GM23248 (cell line): ENCODE measurements around the gene CCL13. TPM values are rescaled to one million over a fixed set of nuclear protein-coding genes. Genes with fewer than 3 reads are reported as not detected.
A peak's percentile ranks its signal among the peaks of the same experiment; 100 is the strongest.

ENCODE experiments used
- DNase-seq: peaks from one replicate; pipeline ENCODE4 v3.0.0-alpha.2; 2015
- H2AFZ ChIP-seq: fragments of 200-600 bp; sonication (generic); 2 replicates; pipeline ENCODE4 v1.6.1; 2016; ENCODE audit warnings: antibody characterized with exemption
- H3F3A ChIP-seq: fragments of 200-600 bp; sonication (generic); 2 replicates; pipeline ENCODE4 v1.6.1; 2016; ENCODE audit warnings: mild to moderate bottlenecking, antibody characterized with exemption, mixed run types; ENCODE audit not compliant: insufficient read depth
- H3K27ac ChIP-seq: fragments of 200-600 bp; sonication (generic); 2 replicates; pipeline ENCODE4 v1.5.1; 2016; ENCODE audit warnings: mild to moderate bottlenecking
- H3K27me3 ChIP-seq: fragments of 200-600 bp; sonication (generic); replicated peaks from 2 replicates; pipeline ENCODE4 v1.6.1; 2016; ENCODE audit warnings: mild to moderate bottlenecking; ENCODE audit not compliant: insufficient read depth
- H3K36me3 ChIP-seq: fragments of 200-600 bp; sonication (generic); 2 replicates; pipeline ENCODE4 v1.6.1; 2016; ENCODE audit warnings: low read depth, mild to moderate bottlenecking
- H3K4me1 ChIP-seq: fragments of 200-600 bp; sonication (generic); 2 replicates; pipeline ENCODE4 v1.6.1; 2016; ENCODE audit warnings: mild to moderate bottlenecking; ENCODE audit not compliant: insufficient read depth
- H3K4me2 ChIP-seq: fragments of 200-600 bp; sonication (generic); one replicate; pipeline ENCODE4 v1.6.1; 2016; ENCODE audit warnings: mild to moderate bottlenecking; ENCODE audit not compliant: unreplicated experiment
- H3K4me3 ChIP-seq: fragments of 200-600 bp; sonication (generic); 2 replicates; pipeline ENCODE4 v1.5.1; 2016; ENCODE audit warnings: mild to moderate bottlenecking
- H3K79me2 ChIP-seq: fragments of 200-600 bp; sonication (generic); 2 replicates; pipeline ENCODE4 v1.6.1; 2016; ENCODE audit warnings: mild to moderate bottlenecking; ENCODE audit not compliant: insufficient read depth
- H3K9ac ChIP-seq: fragments of 200-600 bp; sonication (generic); 2 replicates; pipeline ENCODE4 v1.6.1; 2016; ENCODE audit warnings: mild to moderate bottlenecking
- H3K9me2 ChIP-seq: fragments of 200-600 bp; sonication (generic); 2 replicates; pipeline ENCODE4 v1.6.1; 2016; ENCODE audit warnings: mixed run types, mild to moderate bottlenecking, moderate library complexity; ENCODE audit not compliant: insufficient read depth
- H3K9me3 ChIP-seq: fragments of 200-600 bp; sonication (generic); one replicate; pipeline ENCODE4 v1.6.1; 2017; ENCODE audit warnings: low read depth
- H4K20me1 ChIP-seq: fragments of 200-600 bp; sonication (generic); 2 replicates; pipeline ENCODE4 v1.6.0; 2016; ENCODE audit not compliant: insufficient read depth
- EZH2 ChIP-seq: fragments of 200-600 bp; sonication (generic); IDR thresholded peaks from 2 replicates; pipeline ENCODE4 v1.6.1; 2018; ENCODE audit warnings: antibody characterized with exemption, mild to moderate bottlenecking; ENCODE audit not compliant: insufficient read depth, poor library complexity, severe bottlenecking
- EZH2phosphoT487 ChIP-seq: fragments of 200-600 bp; sonication (generic); IDR thresholded peaks from 2 replicates; pipeline ENCODE4 v1.6.1; 2018; ENCODE audit warnings: antibody characterized with exemption, moderate library complexity, mild to moderate bottlenecking, low read depth; ENCODE audit not compliant: insufficient read depth
- WGBS, 2 experiments: methylation state at CpG; one replicate each; pipeline ENCODE4 v1.1.6; 2015 to 2017; ENCODE audit warnings: low lambda C conversion rate in 2 of 2, low coverage in 1 of 2; ENCODE audit errors: missing lambda C conversion rate in 2 of 2; 5-methylcytosine and 5-hydroxymethylcytosine counted together
- in situ Hi-C: fragments of 300-500 bp; cut with MboI; formaldehyde crosslinking; loops from 2 replicates; pipeline ENCODE4 v1.15.0; 2020
- polyA plus RNA-seq: library from polyadenylated mRNA; unstranded; fragments of >200 nt; fragmentation: Nextera tagmentation; extraction: Ambion mirVana; gene quantifications from 2 replicates; pipeline ENCODE4 v1.2.1, GENCODE V29; 2016
- total RNA-seq: library from RNA; depleted of rRNA; stranded (reverse); fragments of >200 nt; shearing (Covaris generic); gene quantifications from 2 replicates; pipeline ENCODE4 v1.2.3, GENCODE V29; 2014

The CCL13 gene
- total and polyA plus RNA-seq, 2 experiments from 2014 or later: not detected

DNA sequence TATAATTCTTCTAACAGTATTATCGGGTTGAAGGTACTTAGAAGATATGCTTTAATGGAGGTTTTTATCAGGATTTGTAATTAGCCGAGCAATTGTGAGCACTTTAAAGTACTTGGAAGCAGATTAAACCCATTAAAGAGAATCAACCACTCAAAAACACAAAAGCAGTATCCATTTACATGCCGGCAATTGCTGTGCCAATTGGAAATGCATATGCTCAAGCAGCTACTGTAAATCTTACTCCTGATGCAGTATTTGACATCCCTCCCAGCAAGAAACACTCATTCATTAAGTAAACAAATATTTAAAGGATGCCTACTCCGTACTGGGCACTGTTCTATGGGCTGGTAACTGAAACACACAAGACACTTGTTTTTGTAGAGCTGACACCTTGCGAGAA, 18.2 kb downstream of the CCL13 start:
- Histone ChIP-seq H3K9ac (no peak overlapping the region), H3K4me2 (no peak overlapping the region), H3K4me1 (no peaks in the 10 kb centered on the region), H3K79me2 (no peaks in the 10 kb centered on the region), H3F3A (no peaks in the 10 kb centered on the region), H2AFZ (no peak overlapping the region), H3K27ac (no peak overlapping the region), H3K4me3 (no peak overlapping the region), H3K9me3 (no peaks in the 10 kb centered on the region), H3K9me2 (no peaks in the 10 kb centered on the region), H4K20me1 (no peaks in the 10 kb centered on the region), H3K27me3 (peaks cover 15% of the 10 kb centered on the region; the same call in 1 of the 2 replicates), H3K36me3 (no peaks in the 10 kb centered on the region)
- WGBS, 2 experiments: 31 to 35% methylated on average over 5 of the region's 5 CpGs
- DNase-seq: no peak
- no peak for TF ChIP-seq EZH2
- no peak for TF ChIP-seq EZH2phosphoT487
- in situ Hi-C loops: no loop called here

DNA sequence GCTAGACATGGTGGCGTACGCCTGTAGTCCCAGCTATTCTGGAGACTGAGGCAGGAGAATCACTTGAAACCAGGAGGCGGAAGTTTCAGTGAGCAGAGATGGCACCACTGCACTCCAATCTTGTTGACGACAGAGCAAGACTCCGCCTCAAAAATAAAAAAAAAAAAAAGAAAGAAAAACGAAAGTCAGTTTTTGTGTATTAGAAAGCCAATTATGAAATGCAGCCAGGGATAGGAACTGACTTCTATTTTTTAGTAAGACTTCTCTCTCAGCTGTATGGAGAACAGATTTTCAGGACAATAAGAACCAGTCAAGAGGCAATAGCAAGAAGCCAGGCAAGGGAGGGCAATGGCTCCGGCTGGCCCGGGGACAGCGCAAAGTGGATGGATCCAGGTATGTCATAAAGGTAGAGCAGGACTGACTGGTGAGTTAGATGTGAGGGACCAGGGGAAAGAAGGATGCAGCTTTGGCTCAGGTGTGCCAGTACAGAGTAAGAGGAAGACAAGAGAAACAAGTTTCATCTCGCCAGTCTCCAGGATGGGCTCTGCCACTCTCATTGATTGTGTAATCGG, 19.2 kb downstream of the CCL13 start:
- no peaks in the 10 kb centered on the region for H3K9me3 ChIP-seq
- no peak overlapping the region for H3K4me2 ChIP-seq
- no peaks in the 10 kb centered on the region for H3K36me3 ChIP-seq
- H3K9ac ChIP-seq: no peak overlapping the region
- H3K4me3 ChIP-seq: no peak overlapping the region
- H2AFZ ChIP-seq: no peak overlapping the region
- no peaks in the 10 kb centered on the region for H3K9me2 ChIP-seq
- H3K79me2 ChIP-seq: no peaks in the 10 kb centered on the region
- TF ChIP-seq EZH2phosphoT487 (no peak), EZH2 (no peak)
- peaks cover 15% of the 10 kb centered on the region; the same call in 1 of the 2 replicates for H3K27me3 ChIP-seq
- 56 to 61% methylated on average over 11 of the region's 11 CpGs for WGBS, 2 experiments
- H4K20me1 ChIP-seq: no peaks in the 10 kb centered on the region
- no peak overlapping the region for H3K27ac ChIP-seq
- H3F3A ChIP-seq: no peaks in the 10 kb centered on the region
- in situ Hi-C loops: no loop called here
- no peak for DNase-seq
- H3K4me1 ChIP-seq: no peaks in the 10 kb centered on the region

DNA sequence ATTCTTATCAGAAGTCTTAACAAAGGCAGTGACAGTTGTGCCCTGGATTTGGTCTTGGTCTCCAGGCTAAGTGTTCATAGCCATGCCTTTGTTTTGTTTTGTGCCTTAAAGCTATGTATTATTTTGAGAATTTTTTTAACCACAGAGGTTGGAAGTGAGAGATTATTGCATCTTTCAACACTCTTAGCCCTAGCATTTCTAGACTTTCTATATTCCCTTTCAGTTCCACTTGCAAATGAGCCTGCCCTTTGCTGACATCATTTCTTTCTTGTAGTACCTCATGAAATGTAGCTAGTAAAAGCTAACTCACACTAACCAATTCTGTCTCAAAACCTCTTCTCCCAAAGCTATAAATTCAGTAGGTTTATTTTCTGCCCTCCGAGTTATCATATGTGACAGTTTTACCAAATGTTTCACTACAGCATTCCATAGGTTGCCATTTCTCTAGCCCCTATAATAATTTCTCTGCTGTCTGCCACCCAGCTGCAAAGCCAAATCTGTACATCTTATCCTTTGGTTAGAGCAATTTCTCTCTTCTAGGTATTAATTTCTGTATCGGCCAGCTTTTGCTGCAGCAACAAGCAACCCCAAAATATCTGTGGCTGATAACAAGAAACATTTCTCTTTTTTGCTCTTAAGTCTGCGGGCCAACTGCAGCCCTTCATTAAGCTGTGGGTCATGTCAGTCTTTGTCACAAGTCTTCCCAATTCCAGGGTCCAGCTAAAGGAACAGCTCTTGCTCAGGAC, 21.0 kb downstream of the CCL13 start:
- in situ Hi-C loops: no loop called here
- Histone ChIP-seq H2AFZ (no peak overlapping the region), H3K79me2 (no peaks in the 10 kb centered on the region), H3K4me2 (no peak overlapping the region), H3K9ac (no peak overlapping the region), H3K4me3 (no peak overlapping the region), H3K4me1 (no peaks in the 10 kb centered on the region), H3K9me3 (no peaks in the 10 kb centered on the region), H3K36me3 (no peaks in the 10 kb centered on the region), H4K20me1 (no peaks in the 10 kb centered on the region), H3K9me2 (no peaks in the 10 kb centered on the region), H3F3A (no peaks in the 10 kb centered on the region), H3K27ac (no peak overlapping the region), H3K27me3 (peaks cover 9% of the 10 kb centered on the region; the same call in 1 of the 2 replicates)
- no peak for DNase-seq
- 58 to 72% methylated on average over 3 of the region's 3 CpGs for WGBS, 2 experiments
- TF ChIP-seq EZH2phosphoT487 (no peak), EZH2 (no peak)

DNA sequence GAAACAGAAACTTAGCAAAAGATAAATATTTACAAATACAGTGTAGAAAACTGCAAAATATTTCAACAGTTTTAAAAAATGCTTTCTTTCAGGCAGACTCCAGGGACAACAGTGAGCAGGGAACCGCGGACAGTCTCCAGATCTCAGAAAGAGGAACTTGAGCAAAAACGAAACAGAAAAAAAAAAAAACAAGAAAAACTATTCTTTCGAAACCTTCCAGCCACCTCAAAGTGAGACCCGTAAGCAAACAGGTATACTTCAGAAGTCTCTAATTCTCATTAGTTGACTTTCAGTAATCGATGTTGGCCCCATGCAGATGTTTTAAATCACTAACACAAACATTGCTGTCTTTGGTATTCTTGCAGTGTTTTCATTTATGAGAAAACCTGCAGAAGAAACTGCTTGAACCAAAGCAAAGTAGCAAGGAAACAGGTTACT, 22.4 kb downstream of the CCL13 start:
- Histone ChIP-seq H3K36me3 (no peaks in the 10 kb centered on the region), H3K9ac (no peak overlapping the region), H3K79me2 (no peaks in the 10 kb centered on the region), H3K27me3 (peaks cover 6% of the 10 kb centered on the region), H3K9me2 (no peaks in the 10 kb centered on the region), H3F3A (no peaks in the 10 kb centered on the region), H3K4me2 (no peak overlapping the region), H4K20me1 (no peaks in the 10 kb centered on the region), H3K4me1 (no peaks in the 10 kb centered on the region), H3K4me3 (no peak overlapping the region), H3K9me3 (no peaks in the 10 kb centered on the region), H2AFZ (no peak overlapping the region), H3K27ac (no peak overlapping the region)
- DNase-seq: peak; percentile 9
- WGBS, 2 experiments: 15 to 19% methylated on average over 6 of the region's 6 CpGs
- in situ Hi-C loops: no loop called here
- TF ChIP-seq EZH2 (no peak), EZH2phosphoT487 (no peak)
